HUES64 (cell line): ENCODE data around the gene BCL2L11. TPM values are rescaled to one million over a fixed set of nuclear protein-coding genes. Genes with fewer than 3 reads are reported as not detected.
A peak's percentile ranks its signal among the peaks of the same experiment; 100 is the strongest.
"Not testable (repeated sequence)": the region's sequence is repeated elsewhere in the genome, so short reads cannot be mapped to it uniquely, and the experiment has no call there.

Experiments used
- H3K27ac ChIP-seq: 2 replicates; pipeline ENCODE4 v1.7.0; 2013; ENCODE audit warnings: low read depth, low read length, inconsistent platforms
- H3K27me3 ChIP-seq: 2 replicates; pipeline ENCODE4 v1.6.1; 2013; ENCODE audit warnings: mild to moderate bottlenecking, low read length; ENCODE audit not compliant: insufficient read depth
- H3K36me3 ChIP-seq: 2 replicates; pipeline ENCODE4 v1.6.1; 2013; ENCODE audit warnings: mild to moderate bottlenecking, low read length; ENCODE audit not compliant: insufficient read depth
- H3K4me1 ChIP-seq: 2 replicates; pipeline ENCODE4 v1.6.1; 2013; ENCODE audit warnings: mild to moderate bottlenecking, low read length, moderate library complexity; ENCODE audit not compliant: insufficient read depth
- H3K4me3 ChIP-seq: 2 replicates; pipeline ENCODE4 v1.5.1; 2013; ENCODE audit warnings: mild to moderate bottlenecking, low read length, moderate library complexity
- H3K9ac ChIP-seq: 2 replicates; pipeline ENCODE4 v1.6.1; 2013; ENCODE audit warnings: mild to moderate bottlenecking, low read depth, low read length
- H3K9me3 ChIP-seq: 2 replicates; pipeline ENCODE4 v1.6.1; 2013; ENCODE audit warnings: low read depth, low read length; ENCODE audit not compliant: insufficient read depth
- WGBS: fragments of 150-250, 120-280 bp; methylation state at CpG from one replicate; pipeline ENCODE4 v1.1.7; 2013; ENCODE audit warnings: missing lambda C conversion rate; 5-methylcytosine and 5-hydroxymethylcytosine counted together
- polyA plus RNA-seq, 2 experiments: library from polyadenylated mRNA; stranded (reverse); fragments of 50-300 nt; gene quantifications; one replicate each; pipeline ENCODE4 v1.2.3, GENCODE V29; 2013

The BCL2L11 gene, protein sequence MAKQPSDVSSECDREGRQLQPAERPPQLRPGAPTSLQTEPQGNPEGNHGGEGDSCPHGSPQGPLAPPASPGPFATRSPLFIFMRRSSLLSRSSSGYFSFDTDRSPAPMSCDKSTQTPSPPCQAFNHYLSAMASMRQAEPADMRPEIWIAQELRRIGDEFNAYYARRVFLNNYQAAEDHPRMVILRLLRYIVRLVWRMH
- 11.1 TPM for polyA plus RNA-seq (2013, experiment 1 of 2)
- 14.6 TPM for polyA plus RNA-seq (2013, experiment 2 of 2)

GRCh38 chr2:111120253-111121027, at the start of gene BCL2L11:
TSS of gene BCL2L11 (plus strand) at chr2:111120914. CDS start at chr2:111123746, 2,832 bp downstream.
- H3K27me3 ChIP-seq: peaks cover 47% of the 10 kb centered on the region
- peaks cover 17% of the 10 kb centered on the region for H3K36me3 ChIP-seq
- H3K9me3 ChIP-seq: no peaks in the 10 kb centered on the region
- WGBS: under 1% methylated on average over 98 of the region's 98 CpGs
- peak within 1 kb of the TSS; percentile 90 for H3K4me3 ChIP-seq
- H3K9ac ChIP-seq: peak within 1 kb of the TSS; percentile 90
- peaks cover 14% of the 10 kb centered on the region for H3K4me1 ChIP-seq
- peak within 1 kb of the TSS; percentile 66 for H3K27ac ChIP-seq

DNA sequence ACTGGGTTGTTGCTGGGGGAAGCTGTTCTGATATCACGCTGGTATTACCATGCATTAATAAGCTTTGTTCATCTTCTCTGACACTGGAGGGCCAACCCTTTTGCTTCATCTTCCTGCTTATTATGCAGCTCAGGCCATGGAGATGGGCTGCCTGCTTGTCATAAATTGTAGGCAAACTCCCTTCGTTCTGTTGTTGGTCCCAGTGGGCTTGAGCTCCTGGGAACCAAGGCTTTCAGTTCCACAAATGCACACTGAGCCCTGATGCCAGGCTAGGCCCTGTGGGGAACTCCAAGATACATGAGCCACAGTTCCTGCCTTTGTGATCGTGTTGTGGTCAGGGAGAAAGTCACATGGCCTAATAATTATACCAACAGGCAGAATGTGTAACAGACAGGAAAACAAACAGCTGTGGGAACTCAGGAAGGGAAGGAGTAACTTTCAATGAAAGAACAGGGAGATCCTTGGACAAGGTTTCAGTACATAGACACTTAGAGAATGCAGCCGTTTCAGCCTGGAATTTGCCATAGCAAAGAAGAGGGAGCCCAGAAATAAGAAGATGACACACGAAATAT, 49.0 kb upstream of the BCL2L11 start:
- 80% methylated on average over 5 of the region's 5 CpGs for WGBS
- Histone ChIP-seq H3K9ac (no peak overlapping the region), H3K27ac (no peak overlapping the region)

GRCh38 chr2:111072220-111072871, 48.4 kb upstream of the BCL2L11 start:
- Histone ChIP-seq H3K9me3 (peaks cover 25% of the 10 kb centered on the region), H3K4me1 (peaks cover 10% of the 10 kb centered on the region; the same call in 1 of the 2 replicates), H3K27me3 (no peaks in the 10 kb centered on the region), H3K36me3 (no peaks in the 10 kb centered on the region), H3K9ac (no peak overlapping the region), H3K27ac (no peak overlapping the region), H3K4me3 (no peak overlapping the region)
- WGBS: 98% methylated on average over 2 of the region's 2 CpGs

More for the DNA sequence above, 49.0 kb upstream of the BCL2L11 start:
- no peaks in the 10 kb centered on the region for H3K27me3 ChIP-seq
- no peaks in the 10 kb centered on the region for H3K36me3 ChIP-seq
- H3K4me1 ChIP-seq: peaks cover 10% of the 10 kb centered on the region; the same call in 1 of the 2 replicates
- peaks cover 25% of the 10 kb centered on the region for H3K9me3 ChIP-seq
- no peak overlapping the region for H3K4me3 ChIP-seq

- H3K9ac ChIP-seq, H3K4me3 ChIP-seq, H3K27me3 ChIP-seq, H3K36me3 ChIP-seq, H3K4me1 ChIP-seq, H3K9me3 ChIP-seq, H3K27ac ChIP-seq: not testable (repeated sequence)
- WGBS: 0% methylated on average over 1 of the region's 1 CpG
Observed at GRCh38 chr2:111082659-111083058, 38.1 kb upstream of the BCL2L11 start.

DNA sequence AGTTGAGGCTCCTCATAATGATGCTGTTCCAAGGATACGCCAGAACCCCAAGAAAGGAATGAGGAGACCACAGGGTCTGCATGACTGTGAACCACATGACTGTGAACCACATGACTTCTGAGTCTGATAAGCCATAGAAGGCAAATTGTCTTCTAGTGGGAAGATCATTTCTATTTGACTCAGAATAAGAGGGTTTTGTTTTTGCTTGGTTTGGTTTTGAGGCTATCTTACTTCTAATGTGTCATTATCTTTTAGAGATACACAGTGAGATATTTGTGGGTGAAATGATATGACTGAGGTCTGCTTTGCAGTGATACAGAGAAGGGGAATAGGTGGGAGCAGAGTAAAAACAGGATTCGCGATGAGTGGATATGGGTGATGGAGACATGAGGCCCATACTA, 28.9 kb upstream of the BCL2L11 start:
- H3K4me1 ChIP-seq: no peaks in the 10 kb centered on the region
- WGBS: 95% methylated on average over 3 of the region's 3 CpGs
- no peak overlapping the region for H3K27ac ChIP-seq
- H3K4me3 ChIP-seq: no peak overlapping the region
- H3K27me3 ChIP-seq: no peaks in the 10 kb centered on the region
- H3K36me3 ChIP-seq: no peaks in the 10 kb centered on the region
- no peaks in the 10 kb centered on the region for H3K9me3 ChIP-seq
- no peak overlapping the region for H3K9ac ChIP-seq

DNA sequence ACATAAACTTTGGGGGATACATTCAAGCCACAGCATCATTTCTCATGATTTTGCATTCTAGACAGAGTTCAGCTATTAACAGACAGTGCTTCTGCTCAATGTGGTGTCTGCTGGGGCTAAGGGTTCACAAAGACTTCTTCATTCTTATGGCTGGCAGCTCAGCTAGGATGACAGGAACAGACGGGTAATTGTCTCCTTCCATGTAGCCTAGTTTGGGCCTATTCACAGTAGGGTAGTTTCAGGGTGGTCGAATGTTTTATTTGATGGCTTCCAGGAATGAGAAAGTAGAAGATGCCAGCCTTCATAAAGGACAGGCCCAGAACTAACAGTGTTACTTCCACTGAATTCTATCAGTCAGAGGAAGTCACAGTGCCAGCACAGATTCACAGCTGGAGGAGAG, 26.0 kb upstream of the BCL2L11 start:
- H3K27me3 ChIP-seq: no peaks in the 10 kb centered on the region
- no peaks in the 10 kb centered on the region for H3K36me3 ChIP-seq
- 85% methylated on average over 2 of the region's 2 CpGs for WGBS
- no peaks in the 10 kb centered on the region for H3K4me1 ChIP-seq
- H3K9me3 ChIP-seq: no peaks in the 10 kb centered on the region
- H3K27ac ChIP-seq: no peak overlapping the region
- no peak overlapping the region for H3K4me3 ChIP-seq
- H3K9ac ChIP-seq: no peak overlapping the region

GRCh38 chr2:111095434-111095833, 25.3 kb upstream of the BCL2L11 start:
- no peaks in the 10 kb centered on the region for H3K9me3 ChIP-seq
- H3K4me3 ChIP-seq: no peak overlapping the region
- no peaks in the 10 kb centered on the region for H3K27me3 ChIP-seq
- whole genome bisulfite sequencing: 94% methylated on average over 8 of the region's 8 CpGs
- no peak overlapping the region for H3K9ac ChIP-seq
- H3K27ac ChIP-seq: no peak overlapping the region
- H3K36me3 ChIP-seq: no peaks in the 10 kb centered on the region
- H3K4me1 ChIP-seq: peaks cover 6% of the 10 kb centered on the region; the same call in 1 of the 2 replicates

- Histone ChIP-seq H3K9me3 (no peaks in the 10 kb centered on the region), H3K4me1 (peaks cover 6% of the 10 kb centered on the region; the same call in 1 of the 2 replicates), H3K27ac (no peak overlapping the region), H3K36me3 (no peaks in the 10 kb centered on the region), H3K27me3 (no peaks in the 10 kb centered on the region), H3K4me3 (no peak overlapping the region), H3K9ac (no peak overlapping the region)
- WGBS: 91% methylated on average over 3 of the region's 3 CpGs
Observed at GRCh38 chr2:111099402-111099801, 21.3 kb upstream of the BCL2L11 start.

- H3K36me3 ChIP-seq: no peaks in the 10 kb centered on the region
- WGBS: 91% methylated on average over 5 of the region's 5 CpGs
- H3K27me3 ChIP-seq: no peaks in the 10 kb centered on the region
- H3K27ac ChIP-seq: no peak overlapping the region
- no peak overlapping the region for H3K4me3 ChIP-seq
- H3K4me1 ChIP-seq: peaks cover 6% of the 10 kb centered on the region; the same call in 1 of the 2 replicates
- H3K9me3 ChIP-seq: no peaks in the 10 kb centered on the region
- H3K9ac ChIP-seq: no peak overlapping the region
Observed at GRCh38 chr2:111100087-111100764, 20.5 kb upstream of the BCL2L11 start.

DNA sequence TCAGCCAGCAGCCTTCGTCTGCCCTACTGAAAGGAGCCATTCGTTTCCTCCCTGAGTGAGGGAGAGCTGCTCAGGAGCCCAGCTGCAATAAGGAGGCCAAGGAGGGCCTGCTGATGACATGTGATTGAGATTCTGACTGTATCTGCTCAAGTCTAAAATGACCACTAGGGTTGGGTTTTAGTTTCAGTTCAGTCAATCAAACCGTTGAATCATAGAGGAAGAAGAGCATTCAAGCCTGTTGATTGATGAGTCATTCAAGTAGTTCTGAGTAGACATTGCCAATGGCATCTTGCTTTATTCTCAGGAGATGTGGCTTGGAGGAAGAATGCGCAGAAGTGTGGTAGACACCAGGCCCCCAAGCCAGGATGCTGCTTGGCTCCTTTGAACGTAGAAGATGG, 19.9 kb upstream of the BCL2L11 start:
- Histone ChIP-seq H3K36me3 (no peaks in the 10 kb centered on the region), H3K27me3 (no peaks in the 10 kb centered on the region), H3K4me1 (peaks cover 6% of the 10 kb centered on the region; the same call in 1 of the 2 replicates), H3K9me3 (no peaks in the 10 kb centered on the region), H3K4me3 (no peak overlapping the region), H3K27ac (no peak overlapping the region), H3K9ac (no peak overlapping the region)
- 92% methylated on average over 4 of the region's 5 CpGs for whole genome bisulfite sequencing
